SU-DHL-6 (cell line): ENCODE measurements around the gene CNOT4.
"Not testable (repeated sequence)": the region's sequence is repeated elsewhere in the genome, so short reads cannot be mapped to it uniquely, and the experiment has no call there.

Experiments
- H2AFZ ChIP-seq: fragments of 200-600 bp; sonication (generic); 2 replicates; pipeline ENCODE4 v1.6.1; 2014; ENCODE audit warnings: low read depth, mild to moderate bottlenecking, moderate library complexity, mixed read lengths, antibody characterized with exemption, low read length; ENCODE audit not compliant: severe bottlenecking
- H3F3A ChIP-seq: fragments of 200-600 bp; shearing (Covaris generic); 2 replicates; pipeline ENCODE4 v1.6.0; 2016; ENCODE audit warnings: antibody characterized with exemption, mild to moderate bottlenecking; ENCODE audit not compliant: insufficient read depth
- H3K27ac ChIP-seq: fragments of 200-600 bp; sonication (generic); 2 replicates; pipeline ENCODE4 v1.5.1; 2016; ENCODE audit warnings: low read depth, mild to moderate bottlenecking, low read length, moderate library complexity, mixed read lengths
- H3K27me3 ChIP-seq: fragments of 200-600 bp; sonication (generic), shearing (Covaris generic); 2 replicates; pipeline ENCODE4 v1.6.0; 2014; ENCODE audit warnings: mild to moderate bottlenecking, low read length
- H3K36me3 ChIP-seq: fragments of 200-600 bp; sonication (generic); 2 replicates; pipeline ENCODE4 v1.6.1; 2014; ENCODE audit warnings: mild to moderate bottlenecking, low read length, mixed read lengths
- H3K4me2 ChIP-seq: fragments of 300-600, 200-600 bp; shearing (Covaris generic), sonication (generic); 2 replicates; pipeline ENCODE4 v1.6.0; 2014; ENCODE audit warnings: low read length, low read depth, mild to moderate bottlenecking; ENCODE audit not compliant: poor library complexity, severe bottlenecking
- H3K4me3 ChIP-seq: fragments of 200-600 bp; sonication (generic); 2 replicates; pipeline ENCODE4 v1.5.1; 2014; ENCODE audit warnings: antibody characterized with exemption, low read length, mild to moderate bottlenecking, mixed read lengths; ENCODE audit not compliant: insufficient read depth, poor library complexity, severe bottlenecking
- H3K79me2 ChIP-seq: fragments of 200-600 bp; sonication (generic); 2 replicates; pipeline ENCODE4 v1.6.1; 2014; ENCODE audit warnings: mild to moderate bottlenecking, low read length, moderate library complexity; ENCODE audit not compliant: insufficient read depth
- H3K9ac ChIP-seq: fragments of 200-600 bp; sonication (generic); 2 replicates; pipeline ENCODE4 v1.7.0; 2014; ENCODE audit warnings: mild to moderate bottlenecking, low read length
- H3K9me2 ChIP-seq: fragments of 200-600 bp; sonication (generic); replicated peaks from 2 replicates; pipeline ENCODE4 v1.6.1; 2014; ENCODE audit warnings: low read length; ENCODE audit not compliant: insufficient read depth
- H3K9me3 ChIP-seq: fragments of 200-600 bp; sonication (generic); 2 replicates; pipeline ENCODE4 v1.6.1; 2014; ENCODE audit warnings: low read length, mixed read lengths; ENCODE audit not compliant: insufficient read depth
- H4K20me1 ChIP-seq: fragments of 200-600 bp; sonication (generic); 2 replicates; pipeline ENCODE4 v1.6.1; 2014; ENCODE audit warnings: low read depth, mild to moderate bottlenecking, antibody characterized with exemption, low read length, moderate library complexity, mixed read lengths
- EZH2phosphoT487 ChIP-seq: fragments of 200-600 bp; sonication (generic), shearing (Covaris generic); conservative IDR thresholded peaks from 2 replicates; pipeline ENCODE4 v1.6.1; 2018; ENCODE audit warnings: mild to moderate bottlenecking, antibody characterized with exemption, low read length, moderate library complexity, mixed read lengths
- TF ChIP-seq, protein P1 (sequence below): fragments of 200-600 bp; sonication (generic); IDR thresholded peaks from one replicate; pipeline ENCODE4 v1.5.1; 2017; ENCODE audit warnings: antibody characterized with exemption, mild to moderate bottlenecking, low read length, moderate library complexity; ENCODE audit not compliant: insufficient read depth, poor library complexity, severe bottlenecking

The CNOT4 gene

DNA sequence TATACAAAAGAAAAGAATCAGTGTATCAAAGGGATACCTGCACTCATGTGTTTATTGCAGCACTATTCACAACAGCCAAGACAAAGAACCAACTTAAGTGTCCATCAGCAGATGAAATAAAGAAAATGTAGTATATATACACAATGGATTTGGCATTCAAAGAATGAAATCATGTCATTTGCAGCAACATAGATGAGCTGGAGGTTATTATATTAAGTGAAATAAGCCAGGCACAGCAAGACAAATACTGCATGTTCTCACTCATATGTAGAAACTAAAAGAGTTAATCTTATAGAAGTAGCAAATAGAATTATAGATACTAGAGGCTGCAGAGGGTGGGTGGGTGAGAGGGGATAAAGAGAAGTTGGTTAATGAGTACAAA lies 28.3 kb downstream of the CNOT4 start:
- no peaks in the 10 kb centered on the region for H3K9me3 ChIP-seq
- H3K9me2 ChIP-seq = no peaks in the 10 kb centered on the region
- TF ChIP-seq, protein P1, sequence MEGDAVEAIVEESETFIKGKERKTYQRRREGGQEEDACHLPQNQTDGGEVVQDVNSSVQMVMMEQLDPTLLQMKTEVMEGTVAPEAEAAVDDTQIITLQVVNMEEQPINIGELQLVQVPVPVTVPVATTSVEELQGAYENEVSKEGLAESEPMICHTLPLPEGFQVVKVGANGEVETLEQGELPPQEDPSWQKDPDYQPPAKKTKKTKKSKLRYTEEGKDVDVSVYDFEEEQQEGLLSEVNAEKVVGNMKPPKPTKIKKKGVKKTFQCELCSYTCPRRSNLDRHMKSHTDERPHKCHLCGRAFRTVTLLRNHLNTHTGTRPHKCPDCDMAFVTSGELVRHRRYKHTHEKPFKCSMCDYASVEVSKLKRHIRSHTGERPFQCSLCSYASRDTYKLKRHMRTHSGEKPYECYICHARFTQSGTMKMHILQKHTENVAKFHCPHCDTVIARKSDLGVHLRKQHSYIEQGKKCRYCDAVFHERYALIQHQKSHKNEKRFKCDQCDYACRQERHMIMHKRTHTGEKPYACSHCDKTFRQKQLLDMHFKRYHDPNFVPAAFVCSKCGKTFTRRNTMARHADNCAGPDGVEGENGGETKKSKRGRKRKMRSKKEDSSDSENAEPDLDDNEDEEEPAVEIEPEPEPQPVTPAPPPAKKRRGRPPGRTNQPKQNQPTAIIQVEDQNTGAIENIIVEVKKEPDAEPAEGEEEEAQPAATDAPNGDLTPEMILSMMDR = no peak
- TF ChIP-seq EZH2phosphoT487 = no peak
- no peak overlapping the region for H2AFZ ChIP-seq
- no peaks in the 10 kb centered on the region for H3K27me3 ChIP-seq
- no peak overlapping the region for H3K4me3 ChIP-seq
- H4K20me1 ChIP-seq = peaks cover 21% of the 10 kb centered on the region
- H3K79me2 ChIP-seq = peaks cover 94% of the 10 kb centered on the region
- H3K9ac ChIP-seq = no peak overlapping the region
- peaks cover 1% of the 10 kb centered on the region; the same call in 1 of the 2 replicates for H3F3A ChIP-seq
- no peak overlapping the region for H3K4me2 ChIP-seq
- no peak overlapping the region for H3K27ac ChIP-seq
- H3K36me3 ChIP-seq = no peaks in the 10 kb centered on the region

DNA sequence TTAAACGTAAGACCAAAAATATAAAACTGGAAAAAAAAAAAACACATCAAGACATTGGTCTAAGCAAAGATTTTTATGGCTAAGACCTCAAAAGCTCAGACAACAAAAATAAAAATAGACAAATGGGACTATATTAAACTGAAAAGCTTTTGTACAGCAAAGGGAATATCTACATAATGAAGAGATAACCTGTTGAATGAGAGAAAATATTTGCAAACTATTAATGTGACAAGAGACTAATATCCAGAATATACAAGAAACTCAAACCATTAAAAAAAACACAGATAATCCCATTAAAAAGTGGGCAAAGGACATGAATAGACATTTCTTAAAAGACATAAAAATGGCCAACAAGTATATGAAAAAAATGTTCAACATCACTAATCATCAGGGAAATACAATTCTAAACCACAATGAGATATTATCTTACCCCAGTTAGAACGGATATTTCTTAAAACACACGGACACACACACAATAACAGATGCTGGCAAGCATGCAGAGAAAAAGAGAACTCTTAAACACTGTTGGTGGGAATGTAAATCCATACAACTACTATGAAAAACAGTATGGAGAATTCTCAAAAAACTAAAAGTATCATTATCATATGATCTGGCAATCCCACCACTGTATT lies 28.8 kb downstream of the CNOT4 start:
- Histone ChIP-seq H3K4me2 (no peak overlapping the region), H4K20me1 (peaks cover 21% of the 10 kb centered on the region), H3K27me3 (no peaks in the 10 kb centered on the region), H3K36me3 (no peaks in the 10 kb centered on the region), H3K79me2 (peaks cover 91% of the 10 kb centered on the region), H3K9me3 (no peaks in the 10 kb centered on the region), H3K9me2 (no peaks in the 10 kb centered on the region), H2AFZ (no peak overlapping the region), H3F3A (no peaks in the 10 kb centered on the region; the same call in 1 of the 2 replicates), H3K9ac (no peak overlapping the region), H3K27ac (no peak overlapping the region), H3K4me3 (no peak overlapping the region)
- TF ChIP-seq, protein P1 = no peak
- no peak for TF ChIP-seq EZH2phosphoT487

DNA sequence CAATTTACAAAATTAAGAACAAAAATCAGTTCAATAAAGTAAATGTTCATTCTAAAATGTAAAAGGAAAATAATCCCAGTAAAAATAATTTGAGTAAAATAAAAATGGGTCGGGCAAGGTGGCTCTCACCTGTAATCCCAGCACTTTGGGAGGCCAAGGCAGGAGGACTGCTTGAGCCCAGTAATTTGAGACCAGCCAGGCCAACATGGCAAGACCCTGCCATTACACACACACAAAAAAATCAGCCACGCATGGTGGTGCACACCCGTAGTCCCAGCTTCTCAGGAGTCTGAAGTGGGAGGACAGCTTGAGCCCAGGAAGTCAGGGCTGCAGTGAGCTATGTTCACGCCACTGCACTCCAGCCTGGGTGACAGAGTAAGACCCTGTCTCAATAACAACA lies 34.4 kb downstream of the CNOT4 start:
- Histone ChIP-seq H3K9me3 (no peaks in the 10 kb centered on the region), H3K36me3 (no peaks in the 10 kb centered on the region), H3K79me2 (peaks cover 82% of the 10 kb centered on the region), H2AFZ (no peak overlapping the region), H3K9ac (no peak overlapping the region), H3K9me2 (no peaks in the 10 kb centered on the region), H3F3A (no peaks in the 10 kb centered on the region; the same call in 1 of the 2 replicates), H3K27me3 (no peaks in the 10 kb centered on the region), H4K20me1 (peaks cover 12% of the 10 kb centered on the region; the same call in 1 of the 2 replicates), H3K27ac (no peak overlapping the region), H3K4me2 (no peak overlapping the region), H3K4me3 (no peak overlapping the region)
- no peak for TF ChIP-seq EZH2phosphoT487
- TF ChIP-seq, protein P1 = no peak

DNA sequence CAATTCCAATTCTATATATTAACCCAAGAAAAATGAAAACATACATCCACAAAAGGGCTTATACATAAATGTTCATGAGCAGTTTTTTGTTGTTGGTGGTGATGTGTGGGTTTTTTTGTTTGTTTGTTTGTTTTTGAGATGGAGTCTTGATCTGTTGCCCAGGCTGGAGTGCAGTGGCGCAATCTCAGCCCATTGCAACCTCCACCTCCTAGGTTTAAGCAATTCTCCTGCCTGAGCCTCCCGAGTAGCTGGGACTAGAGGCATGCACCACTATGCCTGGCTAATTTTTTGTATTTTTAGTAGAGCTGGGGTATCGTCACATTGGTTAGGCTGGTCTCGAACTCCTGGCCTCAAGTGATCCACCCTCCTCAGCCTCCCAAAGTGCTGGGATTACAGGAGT lies 40.2 kb downstream of the CNOT4 start:
- not testable (repeated sequence) for H3K36me3 ChIP-seq, H3K4me2 ChIP-seq, H3F3A ChIP-seq, H2AFZ ChIP-seq, H3K9me2 ChIP-seq, H3K4me3 ChIP-seq, H3K27me3 ChIP-seq, H3K9me3 ChIP-seq, H3K9ac ChIP-seq, H4K20me1 ChIP-seq, H3K27ac ChIP-seq
- peaks cover 83% of the 10 kb centered on the region for H3K79me2 ChIP-seq
